ENCODE measurements around the gene CENPC.

GRCh38 chr4:67566335-67566734 lies 21.0 kb upstream of the CENPC start:
- TF ChIP-seq CTCF (conservative IDR thresholded peaks at IDR 0.05; ENCODE audit: low read depth, low read length) (no peak), SMC3 (IDR thresholded peaks at IDR 0.05; ENCODE audit: low read depth, low read length) (no peak), POLR2A (IDR thresholded peaks at IDR 0.05; ENCODE audit: low read depth, low read length) (no peak), BHLHE40 (IDR thresholded peaks at IDR 0.05; ENCODE audit: low read depth, low read length) (no peak), MXI1 (IDR thresholded peaks at IDR 0.05; ENCODE audit: borderline replicate concordance, low read depth, low read length) (no peak), RFX5 (IDR thresholded peaks at IDR 0.05; ENCODE audit: low read depth, low read length) (no peak), MAFK (IDR thresholded peaks at IDR 0.05; ENCODE audit: low read depth, low read length) (no peak)
- TF ChIP-seq, protein P1, sequence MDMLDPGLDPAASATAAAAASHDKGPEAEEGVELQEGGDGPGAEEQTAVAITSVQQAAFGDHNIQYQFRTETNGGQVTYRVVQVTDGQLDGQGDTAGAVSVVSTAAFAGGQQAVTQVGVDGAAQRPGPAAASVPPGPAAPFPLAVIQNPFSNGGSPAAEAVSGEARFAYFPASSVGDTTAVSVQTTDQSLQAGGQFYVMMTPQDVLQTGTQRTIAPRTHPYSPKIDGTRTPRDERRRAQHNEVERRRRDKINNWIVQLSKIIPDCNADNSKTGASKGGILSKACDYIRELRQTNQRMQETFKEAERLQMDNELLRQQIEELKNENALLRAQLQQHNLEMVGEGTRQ (IDR thresholded peaks at IDR 0.05; ENCODE audit: low read depth, low read length) = no peak
- TF ChIP-seq, protein P2, sequence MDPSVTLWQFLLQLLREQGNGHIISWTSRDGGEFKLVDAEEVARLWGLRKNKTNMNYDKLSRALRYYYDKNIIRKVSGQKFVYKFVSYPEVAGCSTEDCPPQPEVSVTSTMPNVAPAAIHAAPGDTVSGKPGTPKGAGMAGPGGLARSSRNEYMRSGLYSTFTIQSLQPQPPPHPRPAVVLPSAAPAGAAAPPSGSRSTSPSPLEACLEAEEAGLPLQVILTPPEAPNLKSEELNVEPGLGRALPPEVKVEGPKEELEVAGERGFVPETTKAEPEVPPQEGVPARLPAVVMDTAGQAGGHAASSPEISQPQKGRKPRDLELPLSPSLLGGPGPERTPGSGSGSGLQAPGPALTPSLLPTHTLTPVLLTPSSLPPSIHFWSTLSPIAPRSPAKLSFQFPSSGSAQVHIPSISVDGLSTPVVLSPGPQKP (IDR thresholded peaks at IDR 0.05; ENCODE audit: borderline replicate concordance, low read depth, low read length) = no peak
